H9 (cell line): ENCODE results near the gene PARP3. TPM values are rescaled to one million over a fixed set of nuclear protein-coding genes. Genes with fewer than 3 reads are reported as not detected.

Experiments
- DNase-seq: peaks from one replicate; pipeline ENCODE4 v3.0.0-alpha.2; 2017
- H2AFZ ChIP-seq: one replicate; pipeline ENCODE4 v1.6.1; 2013; ENCODE audit warnings: mild to moderate bottlenecking, low read length, control low read depth, moderate library complexity
- H2AK5ac ChIP-seq: 2 replicates; pipeline ENCODE4 v1.6.1; 2013; ENCODE audit warnings: low read length, control low read depth, mixed read lengths; ENCODE audit not compliant: insufficient read length
- H2BK120ac ChIP-seq: one replicate; pipeline ENCODE4 v1.6.1; 2013; ENCODE audit warnings: low read depth, mild to moderate bottlenecking, low read length, control low read depth, inconsistent platforms; ENCODE audit not compliant: poor library complexity, severe bottlenecking
- H2BK12ac ChIP-seq: 2 replicates; pipeline ENCODE4 v1.6.1; 2013; ENCODE audit warnings: low read length, control low read depth, mixed read lengths, low read depth; ENCODE audit not compliant: insufficient read length
- H2BK15ac ChIP-seq: 2 replicates; pipeline ENCODE4 v1.6.1; 2013; ENCODE audit warnings: low read depth, low read length, control low read depth
- H2BK20ac ChIP-seq: one replicate; pipeline ENCODE4 v1.6.1; 2013; ENCODE audit warnings: low read depth, mild to moderate bottlenecking, low read length, control low read depth, inconsistent platforms; ENCODE audit not compliant: poor library complexity, severe bottlenecking
- H2BK5ac ChIP-seq: 2 replicates; pipeline ENCODE4 v1.6.1; 2013; ENCODE audit warnings: low read length, control low read depth, mixed read lengths; ENCODE audit not compliant: insufficient read length
- H3K14ac ChIP-seq: 2 replicates; pipeline ENCODE4 v1.6.1; 2013; ENCODE audit warnings: low read length, control low read depth; ENCODE audit not compliant: insufficient read depth
- H3K18ac ChIP-seq: 2 replicates; pipeline ENCODE4 v1.6.1; 2013; ENCODE audit warnings: low read depth, mild to moderate bottlenecking, mixed read lengths, low read length, control low read depth; ENCODE audit not compliant: insufficient read length
- H3K23ac ChIP-seq: 2 replicates; pipeline ENCODE4 v1.6.1; 2013; ENCODE audit warnings: low read length, control low read depth, mixed read lengths, low read depth; ENCODE audit not compliant: insufficient read length
- H3K23me2 ChIP-seq: 2 replicates; pipeline ENCODE4 v1.6.1; 2013; ENCODE audit warnings: low read depth, mild to moderate bottlenecking, mixed read lengths, low read length, control low read depth; ENCODE audit not compliant: insufficient read length, poor library complexity, severe bottlenecking
- H3K27ac ChIP-seq: 2 replicates; pipeline ENCODE4 v1.5.1; 2013; ENCODE audit warnings: low read length, control low read depth, mixed read lengths, low read depth; ENCODE audit not compliant: insufficient read length
- H3K27me3 ChIP-seq: 2 replicates; pipeline ENCODE4 v1.6.1; 2013; ENCODE audit warnings: low read length, control low read depth, inconsistent platforms; ENCODE audit not compliant: insufficient read depth
- H3K4ac ChIP-seq: 2 replicates; pipeline ENCODE4 v1.6.1; 2013; ENCODE audit warnings: low read depth, mild to moderate bottlenecking, control low read depth, inconsistent platforms, low read length, moderate library complexity
- H3K4me1 ChIP-seq: 2 replicates; pipeline ENCODE4 v1.6.1; 2013; ENCODE audit warnings: low read length, control low read depth, inconsistent platforms; ENCODE audit not compliant: insufficient read depth
- H3K4me2 ChIP-seq: 2 replicates; pipeline ENCODE4 v1.6.1; 2013; ENCODE audit warnings: low read length, control low read depth, mixed read lengths; ENCODE audit not compliant: insufficient read length, insufficient read depth
- H3K56ac ChIP-seq: 2 replicates; pipeline ENCODE4 v1.6.1; 2013; ENCODE audit warnings: low read depth, mild to moderate bottlenecking, mixed read lengths, low read length, control low read depth; ENCODE audit not compliant: insufficient read length
- H3K79me1 ChIP-seq: 2 replicates; pipeline ENCODE4 v1.6.1; 2013; ENCODE audit warnings: low read depth, mild to moderate bottlenecking, moderate library complexity, low read length, control low read depth, inconsistent platforms; ENCODE audit not compliant: insufficient read depth, poor library complexity, severe bottlenecking
- H3K79me2 ChIP-seq: 2 replicates; pipeline ENCODE4 v1.6.1; 2013; ENCODE audit warnings: low read length, control low read depth, inconsistent platforms; ENCODE audit not compliant: insufficient read depth
- H3K9ac ChIP-seq: 2 replicates; pipeline ENCODE4 v1.6.1; 2013; ENCODE audit warnings: low read length, control low read depth, mixed read lengths; ENCODE audit not compliant: insufficient read length; ENCODE audit errors: extremely low read depth
- H3K9me3 ChIP-seq: one replicate; pipeline ENCODE4 v1.6.1; 2013; ENCODE audit warnings: low read depth, low read length, inconsistent platforms; ENCODE audit not compliant: control insufficient read depth
- H3T11ph ChIP-seq: one replicate; pipeline ENCODE4 v1.6.1; 2013; ENCODE audit warnings: mild to moderate bottlenecking, low read length, control low read depth, inconsistent platforms
- H4K20me1 ChIP-seq: one replicate; pipeline ENCODE4 v1.6.1; 2013; ENCODE audit not compliant: control insufficient read depth, insufficient read length, insufficient read depth
- H4K5ac ChIP-seq: 2 replicates; pipeline ENCODE4 v1.6.1; 2013; ENCODE audit warnings: low read depth, mild to moderate bottlenecking, mixed read lengths, low read length, control low read depth; ENCODE audit not compliant: insufficient read length
- H4K8ac ChIP-seq: replicated peaks from 2 replicates; pipeline ENCODE4 v1.6.1; 2013; ENCODE audit warnings: low read length, control low read depth, mixed read lengths, low read depth; ENCODE audit not compliant: insufficient read length
- H4K91ac ChIP-seq: 2 replicates; pipeline ENCODE4 v1.6.1; 2013; ENCODE audit warnings: low read depth, mild to moderate bottlenecking, moderate library complexity, mixed read lengths, low read length, control low read depth; ENCODE audit not compliant: insufficient read length
- H3K27ac Mint-ChIP-seq, 3 experiments: 2 replicates in 2 of 3; 3 replicates in 1 of 3; pipeline ENCODE4 v1.8.0; 2020 to 2021; ENCODE audit warnings: mixed read lengths in 3 of 3, mild to moderate bottlenecking in 1 of 3, moderate library complexity in 1 of 3
- H3K27me3 Mint-ChIP-seq: 2 replicates; pipeline ENCODE4 v1.8.0; 2021; ENCODE audit warnings: low read depth, mild to moderate bottlenecking, moderate library complexity, mixed read lengths
- H3K36me3 Mint-ChIP-seq, 3 experiments: 2 replicates in 2 of 3; 3 replicates in 1 of 3; pipeline ENCODE4 v1.8.0; 2020 to 2021; ENCODE audit warnings: low read depth in 3 of 3, mixed read lengths in 3 of 3; ENCODE audit not compliant: insufficient read depth in 1 of 3
- H3K4me1 Mint-ChIP-seq, 2 experiments: 2 replicates each; pipeline ENCODE4 v1.8.0; 2020; ENCODE audit warnings: mixed read lengths in 2 of 2
- H3K4me3 Mint-ChIP-seq, 2 experiments: 2 replicates in 1 of 2; 3 replicates in 1 of 2; pipeline ENCODE4 v1.8.0; 2020 to 2021; ENCODE audit warnings: mild to moderate bottlenecking in 2 of 2, mixed read lengths in 2 of 2, moderate library complexity in 1 of 2
- H3K9me3 Mint-ChIP-seq, 2 experiments: 2 replicates in 1 of 2; 3 replicates in 1 of 2; pipeline ENCODE4 v1.8.0; 2020; ENCODE audit warnings: mild to moderate bottlenecking in 2 of 2, mixed read lengths in 2 of 2, moderate library complexity in 1 of 2
- CTCF ChIP-seq: fragments of 200-600 bp; sonication (generic); conservative IDR thresholded peaks from 3 replicates; pipeline ENCODE4 v1.8.0; 2021; ENCODE audit warnings: antibody characterized with exemption, mild to moderate bottlenecking
- WGBS: extraction: QIAGEN DNeasy Blood & Tissue Kit; methylation state at CpG from one replicate; pipeline ENCODE4 v1.1.7; 2013; ENCODE audit warnings: missing lambda C conversion rate, low lambda C conversion rate, mixed read lengths; ENCODE audit not compliant: insufficient read length; ENCODE audit errors: extremely low coverage; 5-methylcytosine and 5-hydroxymethylcytosine counted together
- total RNA-seq: library from RNA; stranded (reverse); gene quantifications from 2 replicates; pipeline ENCODE4 v1.2.1, GENCODE V29; 2021

Gene PARP3
- total RNA-seq, 1 experiment from 2014 or later, result 1.3 TPM

- H3K27ac Mint-ChIP-seq, result no peak overlapping the region
These were observed 2.4 kb downstream of the PARP3 start for GRCh38 chr3:51944451-51945021.

More at GRCh38 chr3:51944451-51945021, 2.4 kb downstream of the PARP3 start:
- H4K91ac ChIP-seq, result no peak overlapping the region
- no peak overlapping the region for H3K14ac ChIP-seq
- no peak overlapping the region for H2BK20ac ChIP-seq
- Mint-ChIP-seq H3K9me3 (no peaks in the 10 kb centered on the region), H3K4me3 (no peak overlapping the region), H3K4me1 (peaks cover 14 to 18% of the 10 kb centered on the region in 2 experiments), H3K27me3 (peaks cover 67% of the 10 kb centered on the region), H3K36me3 (peaks cover 3 to 10% (median 9%) of the 10 kb centered on the region in 3 experiments; a peak in 6 of 7 replicates)
- H2BK12ac ChIP-seq, result no peak overlapping the region
- H3K23me2 ChIP-seq, result peaks cover 16% of the 10 kb centered on the region
- no peak overlapping the region for H2AK5ac ChIP-seq
- no peaks in the 10 kb centered on the region for H3K9me3 ChIP-seq
- H3K9ac ChIP-seq, result no peak overlapping the region
- H3T11ph ChIP-seq, result no peak overlapping the region
- H3K4ac ChIP-seq, result no peak overlapping the region
- no peak overlapping the region for H2AFZ ChIP-seq
- no peak overlapping the region for H3K4me2 ChIP-seq
- H3K79me2 ChIP-seq, result peaks cover 10% of the 10 kb centered on the region
- H3K4me1 ChIP-seq, result 0 out of 2 replicates have a peak, but pooled peaks cover 2% of the 10 kb centered on the region
- H2BK120ac ChIP-seq, result no peak overlapping the region
- no peaks in the 10 kb centered on the region for H3K27me3 ChIP-seq
- H2BK15ac ChIP-seq, result no peak overlapping the region
- no peak overlapping the region for H3K56ac ChIP-seq
- no peak overlapping the region for H4K8ac ChIP-seq
- H3K23ac ChIP-seq, result no peak overlapping the region
- peaks cover 6% of the 10 kb centered on the region for H4K20me1 ChIP-seq
- H2BK5ac ChIP-seq, result no peak overlapping the region
- peaks cover 8% of the 10 kb centered on the region for H3K79me1 ChIP-seq
- no peak for TF ChIP-seq CTCF
- no peak for DNase-seq
- H3K18ac ChIP-seq, result no peak overlapping the region
- H3K27ac ChIP-seq, result no peak overlapping the region
- no CpG with 5 or more reads among the region's 11 CpGs for WGBS
- no peak overlapping the region for H4K5ac ChIP-seq
